Stimulated activated naive CD4-positive, alpha-beta T cell treated with Interleukin-2 at 50 U/mL for 16 hours (primary cell): ENCODE data around the gene TEX52.

ENCODE experiments used
- DNase-seq: peaks from one replicate; lab custom pipeline; 2025; lab: John Stamatoyannopoulos, UW

TEX52 gene

GRCh38 chr12:2832550-2833127 lies 24.2 kb downstream of the TEX52 start:
- no peak for DNase-seq

DNA sequence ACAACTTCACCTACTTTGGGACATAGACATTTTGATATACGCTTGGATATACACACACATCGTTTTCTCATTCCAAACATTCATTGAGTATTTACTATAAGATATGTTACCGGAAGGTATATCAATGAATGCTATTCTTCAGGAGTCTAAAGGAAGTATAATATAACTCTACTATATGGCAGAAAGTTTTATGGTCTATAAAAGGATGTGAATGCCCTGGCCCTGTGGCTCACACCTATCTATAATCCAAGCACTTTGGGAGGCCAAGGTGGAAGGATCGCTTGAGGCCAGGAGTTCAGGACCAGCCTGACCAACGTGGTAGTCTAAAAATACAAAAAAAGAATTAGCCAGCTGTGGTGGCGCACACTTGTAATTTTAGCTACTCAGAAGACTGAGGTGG lies 27.6 kb downstream of the TEX52 start:
- no peak for DNase-seq

- DNase-seq, result no peak
Observed at GRCh38 chr12:2826721-2827515, 29.9 kb downstream of the TEX52 start.

DNA sequence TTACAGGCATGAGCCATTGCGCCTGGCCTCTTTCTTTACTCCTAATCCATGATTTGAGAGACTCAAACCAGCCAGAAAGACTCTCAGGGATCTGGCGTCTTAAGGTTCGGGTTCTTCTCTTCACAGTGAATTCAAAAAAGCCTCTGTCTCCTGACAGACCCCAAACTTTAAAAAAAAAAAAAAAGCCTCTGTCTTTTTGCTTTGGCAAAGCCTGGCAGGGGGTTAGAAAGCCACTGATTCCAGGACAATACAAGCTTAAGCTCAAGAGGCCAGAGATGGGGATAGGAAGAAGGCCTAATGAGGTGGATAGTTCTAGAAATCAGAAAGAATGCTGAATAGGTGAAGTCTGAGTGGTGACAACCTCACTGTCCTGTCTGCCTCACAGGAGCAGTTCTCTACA lies 30.8 kb downstream of the TEX52 start:
- DNase-seq, result no peak

DNA sequence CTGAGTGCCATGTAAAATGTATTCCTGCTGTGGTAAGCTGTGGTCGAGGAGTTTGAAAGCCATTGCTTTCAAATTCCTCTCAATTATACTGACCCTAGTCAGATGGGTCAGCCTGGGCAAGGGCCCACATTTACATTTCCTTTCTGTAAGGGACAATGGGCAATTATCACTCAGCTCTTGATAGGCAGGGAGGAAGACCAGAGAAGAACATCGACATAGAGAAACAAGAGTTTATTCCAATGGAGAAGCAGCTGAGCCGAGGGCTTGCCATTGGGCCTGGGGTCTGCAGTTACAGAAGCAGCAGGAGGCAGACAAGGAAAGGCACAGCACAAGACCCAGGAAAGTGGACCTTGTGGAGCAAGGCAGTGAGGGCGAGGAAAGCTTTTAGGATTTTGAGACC lies 31.7 kb downstream of the TEX52 start:
- no peak for DNase-seq

- DNase-seq, result no peak
Observed at GRCh38 chr12:2824541-2824940, 32.3 kb downstream of the TEX52 start.

DNA sequence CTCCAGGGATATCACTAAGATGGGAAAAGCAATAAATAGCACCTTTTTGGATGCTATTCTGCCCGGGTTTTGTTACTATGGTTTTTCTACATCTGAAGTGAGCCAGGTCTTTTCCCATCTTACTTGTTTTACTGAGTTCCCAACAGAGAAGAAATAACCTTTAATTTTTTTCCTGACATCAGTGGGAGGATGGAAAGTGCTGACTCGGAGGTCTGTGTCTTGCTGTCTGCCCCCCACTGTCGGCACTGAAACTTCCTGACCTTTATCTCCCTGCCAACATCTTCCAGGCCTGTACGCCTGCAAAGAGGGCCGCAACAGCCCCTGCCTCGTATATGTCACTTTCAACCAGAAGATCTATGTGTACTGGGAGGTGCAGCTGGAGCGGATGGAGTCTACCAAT lies 33.4 kb downstream of the TEX52 start:
- DNase-seq, result no peak

- DNase-seq, result no peak
Observed at GRCh38 chr12:2820432-2820831, 36.4 kb downstream of the TEX52 start.

DNA sequence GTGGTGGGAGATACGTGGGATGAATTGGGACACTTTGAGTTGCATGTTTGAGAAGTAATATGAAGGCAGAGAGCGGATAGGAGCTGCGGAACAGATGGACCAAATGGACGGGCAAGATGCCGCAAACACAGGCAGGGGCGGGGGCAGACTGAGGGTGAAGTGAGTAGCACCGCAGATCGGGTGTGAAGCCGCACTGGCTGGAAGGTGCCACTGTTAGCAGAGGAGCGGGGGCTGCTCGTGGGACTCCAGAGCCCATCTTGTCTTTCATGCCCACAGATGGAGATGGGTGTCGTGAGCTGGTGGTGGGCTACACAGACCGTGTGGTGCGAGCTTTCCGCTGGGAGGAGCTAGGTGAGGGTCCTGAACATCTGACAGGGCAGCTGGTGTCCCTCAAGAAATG lies 37.0 kb downstream of the TEX52 start:
- DNase-seq, result no peak

GRCh38 chr12:2813214-2814185 lies 43.3 kb downstream of the TEX52 start:
- DNase-seq, result peak; percentile 24

- peak; percentile 98 for DNase-seq
Observed at GRCh38 chr12:2812290-2813213, 44.3 kb downstream of the TEX52 start, which contains the start of gene ITFG2. Gene ITFG2, plus strand, starts transcription at chr12:2812668. Its CDS starts 93 bp downstream, at chr12:2812761.

- DNase-seq, result no peak
Observed at GRCh38 chr12:2811801-2812200, 45.0 kb downstream of the TEX52 start.

- DNase-seq, result no peak
Observed at GRCh38 chr12:2806700-2807099, 50.1 kb downstream of the TEX52 start.

DNA sequence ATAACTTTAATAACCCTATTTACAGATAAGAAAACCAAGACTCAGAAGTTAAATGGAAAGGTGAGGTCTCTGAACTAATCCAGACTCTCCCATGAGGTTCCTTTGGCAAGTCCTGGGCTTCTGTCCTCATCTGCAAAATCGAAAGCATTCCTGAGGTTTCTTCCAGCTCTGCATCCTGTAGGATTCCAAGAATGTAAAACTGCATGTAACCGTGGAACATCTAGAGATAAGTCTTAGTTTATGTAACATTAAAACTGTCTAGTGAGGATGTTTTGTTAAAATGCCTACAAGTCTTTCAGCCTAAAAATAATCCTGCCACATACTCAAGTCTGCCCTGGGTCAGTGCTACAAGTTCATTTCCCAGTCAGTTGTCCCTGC lies 51.7 kb downstream of the TEX52 start:
- DNase-seq, result no peak

DNA sequence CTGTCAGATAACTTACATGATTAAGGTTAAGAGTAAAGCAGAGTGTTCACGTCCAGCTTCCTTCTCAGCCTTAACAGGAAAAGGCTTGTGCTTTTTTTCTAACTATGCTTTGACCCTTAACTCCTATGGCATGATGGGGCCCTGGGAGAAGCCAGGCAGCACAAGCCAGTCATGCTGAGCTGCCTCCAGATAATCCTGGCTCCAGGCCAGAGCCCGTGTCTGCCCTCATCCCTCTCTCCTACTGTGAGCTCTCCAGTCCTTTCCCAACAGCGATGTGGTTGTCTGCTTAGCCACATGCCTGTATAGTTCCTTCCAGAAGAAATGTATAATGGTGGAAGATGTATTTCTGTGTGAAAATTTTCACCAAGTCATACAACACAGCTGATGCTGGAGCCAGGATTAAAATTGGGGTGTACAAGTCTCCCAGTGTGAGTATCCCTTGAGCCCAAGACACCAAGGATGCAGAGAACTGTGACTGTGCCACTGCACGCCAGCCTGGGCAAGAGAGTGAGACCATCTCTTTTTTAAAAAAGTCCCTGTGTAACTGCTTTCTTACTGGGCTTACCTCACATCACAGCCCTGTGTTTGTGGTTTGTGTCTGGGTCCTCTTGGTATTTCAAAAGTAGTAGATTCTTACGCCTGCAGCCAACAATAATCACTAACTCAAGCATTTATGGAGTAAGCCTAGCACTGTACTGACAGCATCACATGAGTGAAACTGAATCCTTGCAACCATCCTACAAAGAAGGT lies 52.3 kb downstream of the TEX52 start:
- DNase-seq, result no peak

- no peak for DNase-seq
Observed at GRCh38 chr12:2803635-2804392, 53.0 kb downstream of the TEX52 start.

GRCh38 chr12:2801044-2801783 lies 55.6 kb downstream of the TEX52 start:
- no peak for DNase-seq

- no peak for DNase-seq
Observed at GRCh38 chr12:2800046-2800570, 56.7 kb downstream of the TEX52 start.
